NCI-H128 (cell line): ENCODE results near the gene CDC20B.
A peak's percentile ranks its signal among the peaks of the same experiment; 100 is the strongest.

Experiments used
- DNase-seq: peaks from one replicate; lab custom pipeline; 2025; ENCODE audit not compliant: unreplicated experiment; lab: John Stamatoyannopoulos, UW

CDC20B gene

GRCh38 chr5:55172937-55173686 lies at the start of gene CDC20B:
TSS of gene CDC20B (minus strand) at chr5:55173177. CDS start at chr5:55173000, 177 bp downstream.
- DNase-seq = peak; percentile 21

GRCh38 chr5:55222092-55222984 lies 49.4 kb upstream of the CDC20B start:
- DNase-seq = no peak

GRCh38 chr5:55220433-55221185 lies 47.6 kb upstream of the CDC20B start:
- no peak for DNase-seq

- no peak for DNase-seq
These were observed 46.8 kb upstream of the CDC20B start for GRCh38 chr5:55219770-55220169.

- peak; percentile 18 for DNase-seq
These were observed 46.0 kb upstream of the CDC20B start for GRCh38 chr5:55218967-55219366.

GRCh38 chr5:55211184-55211874 lies 38.4 kb upstream of the CDC20B start:
- DNase-seq = no peak

- no peak for DNase-seq
These were observed 32.0 kb upstream of the CDC20B start for GRCh38 chr5:55205001-55205400.

GRCh38 chr5:55191165-55191564 lies 18.2 kb upstream of the CDC20B start:
- no peak for DNase-seq

- no peak for DNase-seq
These were observed 15.9 kb upstream of the CDC20B start for GRCh38 chr5:55188656-55189540.

GRCh38 chr5:55187370-55187769 lies 14.4 kb upstream of the CDC20B start:
- no peak for DNase-seq

- no peak for DNase-seq
These were observed 7.0 kb upstream of the CDC20B start for GRCh38 chr5:55180016-55180415.

GRCh38 chr5:55177078-55177477 lies 4.1 kb upstream of the CDC20B start:
- no peak for DNase-seq

- DNase-seq = peak; percentile 22
These were observed 3.3 kb upstream of the CDC20B start for GRCh38 chr5:55176176-55176818.

- no peak for DNase-seq
These were observed 2.8 kb upstream of the CDC20B start for GRCh38 chr5:55175781-55176175.

- no peak for DNase-seq
These were observed 782 bp upstream of the CDC20B start for GRCh38 chr5:55173687-55174230.

GRCh38 chr5:55172051-55172899 lies 702 bp downstream of the CDC20B start:
- peak; percentile 68 for DNase-seq

GRCh38 chr5:55171471-55171870 lies 1.5 kb downstream of the CDC20B start:
- DNase-seq = no peak

GRCh38 chr5:55162666-55163065 lies 10.3 kb downstream of the CDC20B start:
- no peak for DNase-seq
